Stimulated activated CD8-positive, alpha-beta memory T cell treated with anti-CD3 and anti-CD28 coated beads, Interleukin-12 subunit alpha, Interleukin-12 subunit beta, amount 100 ng/mL, for 24 hours (primary cell): Measurements from ENCODE around the gene MAD1L1.

ENCODE experiments used
- DNase-seq: peaks from one replicate; pipeline ENCODE4 v3.0.0-alpha.2; 2020; ENCODE audit errors: extremely low read depth

Gene MAD1L1

DNA sequence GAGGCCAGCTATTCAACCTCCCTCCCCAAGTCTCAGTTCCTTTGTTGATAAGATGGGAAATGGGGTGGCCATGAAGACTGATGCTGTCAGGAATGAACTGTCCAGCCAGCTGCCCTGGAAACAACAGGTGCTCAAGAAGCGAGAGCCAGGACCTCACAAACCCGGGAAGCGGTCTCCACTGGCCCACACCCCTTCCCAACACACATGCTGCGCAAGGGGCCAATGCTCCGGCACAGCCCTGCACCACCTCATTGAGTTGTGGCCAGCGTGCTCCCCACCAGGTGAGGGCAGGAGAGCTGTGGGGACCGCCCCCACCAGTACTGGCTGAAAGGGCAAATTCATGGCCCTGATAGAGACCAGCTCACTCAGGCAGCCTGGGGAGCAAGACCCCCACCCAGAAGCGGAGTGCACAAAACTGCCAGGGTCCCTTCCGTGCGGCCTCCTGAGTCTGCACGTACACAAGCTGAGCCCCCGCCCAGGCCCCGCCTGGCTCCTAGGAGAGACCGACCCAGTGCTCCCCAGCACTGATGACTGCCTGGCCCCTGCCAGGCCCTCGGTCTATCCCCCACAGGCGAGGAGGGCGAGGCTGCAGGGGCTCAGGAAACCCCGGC lies 216.6 kb downstream of the MAD1L1 start:
- no peak for DNase-seq

- DNase-seq, result no peak
Observed at GRCh38 chr7:2015251-2015871, 217.4 kb downstream of the MAD1L1 start.

GRCh38 chr7:2014391-2015241 lies 218.1 kb downstream of the MAD1L1 start:
- no peak for DNase-seq

DNA sequence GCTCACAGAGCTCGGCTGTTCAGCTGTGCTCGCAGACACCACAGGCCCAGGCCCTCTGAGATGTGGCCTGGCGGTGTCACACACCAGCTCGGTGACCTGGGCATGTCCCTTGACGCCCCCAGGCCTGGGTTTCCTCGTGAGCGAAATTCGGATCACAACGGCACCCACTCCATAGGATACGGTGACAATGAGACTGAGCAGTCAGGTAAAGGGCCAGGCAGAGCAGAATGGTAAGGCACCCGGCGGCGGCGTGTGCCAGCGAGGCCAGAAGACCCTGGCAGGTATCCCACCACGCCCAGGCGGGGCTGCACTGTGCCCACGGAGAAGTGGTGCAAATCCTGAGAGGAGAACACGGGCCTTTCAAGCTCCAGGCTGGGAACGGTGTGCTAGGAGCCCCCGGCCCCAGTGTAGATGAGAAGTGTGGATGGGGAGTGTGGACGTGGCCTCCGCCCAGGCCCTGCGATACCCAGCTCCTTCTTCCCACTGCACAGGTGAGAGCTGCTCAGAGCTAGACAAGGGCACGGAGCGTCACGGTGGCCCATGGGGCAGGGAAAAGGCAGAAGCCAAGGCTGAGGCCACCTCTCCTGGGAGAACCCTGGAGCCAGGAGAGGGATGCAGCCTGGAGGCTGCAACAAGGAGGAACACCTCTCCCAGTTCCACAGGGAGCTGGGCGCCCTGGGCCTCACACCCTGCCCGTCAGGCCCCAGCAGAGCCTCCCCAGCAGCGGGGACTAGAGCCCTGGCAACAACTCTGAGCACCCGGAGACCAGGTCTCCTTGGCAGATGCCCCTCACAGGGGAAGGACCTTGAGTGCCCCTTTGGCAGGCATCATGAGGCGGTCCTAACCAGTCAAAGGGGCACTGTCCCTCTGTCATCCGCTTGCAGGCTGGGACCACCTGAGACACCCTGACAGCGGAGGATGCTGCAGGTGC lies 219.1 kb downstream of the MAD1L1 start:
- DNase-seq, result no peak

DNA sequence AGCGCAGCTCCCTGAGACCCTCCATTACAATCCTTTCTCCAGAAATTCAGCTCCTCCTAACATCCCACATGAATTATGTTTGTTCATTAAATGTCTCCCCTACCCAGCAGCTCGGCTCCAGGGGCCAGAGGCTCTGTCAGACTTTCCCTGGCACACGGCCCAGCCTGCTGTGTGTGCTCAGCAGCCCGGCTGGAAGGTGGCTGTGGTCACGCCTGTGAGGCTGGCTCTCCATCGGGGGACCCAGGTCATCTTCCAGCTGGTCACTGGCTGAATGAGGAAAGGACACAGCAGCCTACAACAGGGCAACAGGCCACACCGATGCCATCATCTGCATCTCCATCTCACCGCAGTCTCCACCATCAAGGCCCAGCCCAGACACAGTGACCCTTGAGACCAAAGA lies 219.8 kb downstream of the MAD1L1 start:
- no peak for DNase-seq

DNA sequence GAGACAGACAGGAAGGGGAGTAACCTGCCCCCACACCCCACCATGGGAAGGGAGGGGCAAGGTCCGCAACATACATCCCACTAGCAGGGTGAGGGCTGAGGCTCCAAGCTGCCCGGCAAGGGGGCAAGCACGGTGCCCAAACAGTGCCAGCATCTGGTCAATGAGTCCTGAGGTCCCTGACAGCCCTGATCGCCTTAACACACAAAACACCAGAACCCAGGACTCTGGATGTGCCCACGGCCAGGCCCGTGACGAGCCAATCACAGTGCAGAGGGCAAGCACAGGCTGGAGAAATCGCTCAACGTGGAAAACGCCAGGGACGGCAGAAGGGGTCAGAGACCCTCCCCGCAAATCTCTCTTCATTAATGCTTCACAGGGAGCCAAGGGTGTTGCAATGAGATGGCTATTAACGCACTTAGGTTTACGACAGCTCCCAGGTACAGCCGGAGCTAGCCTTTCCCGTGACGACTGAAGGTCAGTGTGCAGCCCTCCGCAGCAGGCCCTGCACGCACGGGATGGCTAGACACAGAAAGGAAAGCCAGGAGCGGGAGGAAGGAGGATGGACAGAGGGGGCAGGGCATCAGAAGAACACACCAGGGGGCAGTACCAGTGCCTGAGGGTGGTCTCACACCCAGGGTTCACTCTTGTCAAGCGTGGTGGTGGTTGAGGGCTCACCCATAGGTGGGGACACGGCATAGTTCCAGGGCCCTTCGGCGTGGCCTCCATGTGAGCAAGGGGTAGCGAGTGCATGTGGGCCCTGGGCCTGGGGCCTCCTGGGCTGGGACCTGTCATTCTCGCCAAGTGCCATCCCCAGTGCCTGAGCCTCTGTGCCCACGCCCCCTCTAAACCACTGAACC lies 220.5 kb downstream of the MAD1L1 start:
- no peak for DNase-seq

- no peak for DNase-seq
Observed at GRCh38 chr7:2011266-2012043, 221.3 kb downstream of the MAD1L1 start.

DNA sequence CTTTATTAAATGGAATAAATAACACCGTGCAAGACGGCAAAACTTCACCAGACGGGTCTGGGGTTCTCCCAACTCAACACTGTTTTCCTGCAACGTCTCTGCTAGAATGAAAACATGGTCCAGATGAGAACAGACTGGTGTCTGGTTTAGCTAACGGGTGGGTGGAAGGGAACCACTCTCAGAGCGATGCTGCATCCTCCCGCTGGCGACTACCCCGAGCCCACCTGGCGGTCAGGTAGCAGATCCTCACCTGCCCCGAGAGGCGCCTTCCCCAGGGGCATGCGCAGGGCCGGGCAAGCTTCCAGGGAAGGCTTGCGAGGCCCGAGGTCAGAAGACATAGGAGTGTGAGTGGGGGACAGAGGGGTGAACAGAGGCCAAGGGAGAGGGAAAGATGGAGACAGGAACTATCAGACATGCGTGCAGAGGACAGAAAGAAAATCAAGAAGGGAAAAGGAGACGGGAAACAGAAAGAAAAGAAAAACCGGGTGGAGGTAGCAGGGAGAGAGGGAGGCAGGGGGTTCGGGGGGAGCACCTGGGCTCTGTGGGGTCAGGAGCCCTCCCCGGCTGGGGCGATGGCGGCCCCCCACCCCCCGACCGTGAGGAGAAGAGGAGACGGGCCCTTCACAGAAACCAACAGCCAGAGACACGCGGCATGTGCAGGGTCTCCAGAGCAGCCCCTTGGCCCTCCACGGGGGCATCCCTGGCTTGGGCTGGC lies 222.0 kb downstream of the MAD1L1 start:
- no peak for DNase-seq

DNA sequence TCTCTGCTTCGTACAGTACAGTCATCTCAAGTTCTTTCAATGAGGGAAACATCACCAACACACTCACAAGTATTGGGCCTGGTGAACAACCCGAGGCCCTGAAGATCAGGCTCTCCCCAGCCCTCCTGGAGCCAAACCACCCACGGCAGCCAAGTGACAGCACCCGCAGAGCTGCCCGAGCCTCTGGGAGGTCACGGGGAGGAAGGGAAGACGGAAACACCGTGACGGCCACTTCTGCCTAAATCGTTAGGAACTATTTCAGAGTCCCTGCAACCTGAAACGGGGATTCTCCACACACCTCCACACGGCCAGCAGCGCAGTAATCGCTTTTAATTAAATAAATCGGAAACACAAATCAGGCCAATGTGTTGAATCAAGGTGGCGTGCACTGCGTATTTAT lies 222.6 kb downstream of the MAD1L1 start:
- no peak for DNase-seq

GRCh38 chr7:2009541-2010001 lies 223.2 kb downstream of the MAD1L1 start:
- no peak for DNase-seq

- no peak for DNase-seq
Observed at GRCh38 chr7:2008936-2009540, 223.7 kb downstream of the MAD1L1 start.

- no peak for DNase-seq
Observed at GRCh38 chr7:2008101-2008935, 224.4 kb downstream of the MAD1L1 start.

DNA sequence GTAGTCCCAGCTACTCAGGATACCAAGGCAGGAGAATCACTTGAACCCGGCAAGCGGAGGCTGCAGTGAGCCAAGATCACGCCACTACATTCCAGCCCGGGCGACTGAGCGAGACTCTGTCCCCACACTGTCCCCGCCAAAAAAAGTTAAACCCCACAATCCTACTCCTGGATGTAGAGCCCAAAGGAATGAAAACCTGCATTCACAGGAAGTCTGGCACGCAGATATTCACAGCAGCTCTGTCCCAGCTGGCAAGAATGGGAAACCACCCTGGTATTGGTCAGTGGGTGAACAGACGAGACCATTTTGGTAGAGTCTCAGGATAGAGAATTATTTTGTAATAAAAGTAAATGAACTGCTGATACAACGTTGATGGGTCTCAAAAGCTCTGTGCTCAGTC lies 225.2 kb downstream of the MAD1L1 start:
- DNase-seq, result no peak

DNA sequence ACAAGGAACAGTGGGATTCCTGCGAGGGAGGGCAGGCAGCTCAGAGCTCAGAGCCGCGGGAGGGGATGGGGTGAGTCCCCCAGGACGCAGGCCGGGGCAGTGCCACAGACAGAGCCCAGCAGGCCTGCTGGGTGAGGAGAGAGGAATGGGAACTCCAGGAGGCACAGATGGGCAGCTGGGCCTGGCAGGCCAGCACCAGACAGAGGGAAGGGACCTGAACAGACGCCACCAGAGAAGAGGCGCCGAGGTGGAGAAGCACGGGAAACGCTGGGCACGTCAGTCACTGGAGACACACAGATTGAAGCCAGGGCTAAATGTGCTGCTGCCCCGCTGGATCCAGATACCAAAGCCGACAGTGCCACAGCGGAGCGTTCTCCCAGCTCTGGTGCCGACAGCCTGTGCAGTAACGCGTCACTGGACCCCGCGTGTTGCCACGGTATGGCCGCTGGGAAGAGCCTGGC lies 225.8 kb downstream of the MAD1L1 start:
- DNase-seq, result no peak

GRCh38 chr7:2006231-2006771 lies 226.4 kb downstream of the MAD1L1 start:
- no peak for DNase-seq

GRCh38 chr7:2005786-2006185 lies 227.0 kb downstream of the MAD1L1 start:
- DNase-seq, result no peak

DNA sequence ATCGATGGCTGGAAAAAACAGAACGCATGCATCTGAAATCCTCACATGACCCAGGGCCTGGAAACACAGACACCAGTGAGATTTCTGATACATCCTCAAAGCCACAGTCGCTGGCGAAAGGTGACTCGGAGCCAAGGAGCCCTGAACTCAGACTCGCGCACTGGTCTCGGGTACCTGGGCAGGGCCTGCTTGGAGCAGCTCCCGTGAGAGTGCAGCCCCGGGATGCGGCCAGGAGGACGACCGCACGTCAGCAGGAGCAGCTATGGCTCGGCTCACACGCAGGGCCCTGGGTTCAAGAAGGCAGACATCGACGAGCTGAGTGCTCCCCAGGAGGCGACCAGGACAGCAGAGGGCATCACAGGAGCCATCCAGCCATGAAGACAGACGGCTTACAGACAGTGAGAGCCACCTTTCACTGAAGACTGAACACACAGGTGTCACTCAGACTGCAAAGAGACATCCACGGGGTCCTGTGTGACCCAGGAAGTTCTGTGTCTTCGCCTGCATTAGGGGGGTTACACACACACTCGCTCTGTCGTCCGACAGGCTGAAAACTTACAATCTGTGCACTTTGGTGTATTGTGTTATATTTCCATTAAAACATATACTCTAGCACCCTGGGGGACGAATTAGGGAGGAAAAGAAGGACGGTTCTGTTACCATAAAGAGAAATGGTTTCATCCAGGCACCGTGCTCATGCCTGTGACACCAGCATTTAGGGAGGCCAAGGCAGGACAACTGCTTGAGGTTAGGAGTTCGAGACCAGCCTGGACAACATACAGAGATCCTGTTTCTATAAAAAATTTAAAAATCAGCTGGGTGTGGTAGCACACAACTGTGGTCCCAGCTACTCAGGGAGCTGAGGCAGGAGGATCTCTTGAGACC lies 227.7 kb downstream of the MAD1L1 start:
- DNase-seq, result no peak
